ENCODE results near the gene PATJ. TPM values are rescaled to one million over a fixed set of nuclear protein-coding genes. Genes with fewer than 3 reads are reported as not detected.
"Not testable (repeated sequence)": the region's sequence is repeated elsewhere in the genome, so short reads cannot be mapped to it uniquely, and the experiment has no call there.

Gene PATJ
- total RNA-seq, 2 donors from 2014 or later = 47.8 to 64.5 TPM

- DNase-seq (ENCODE audit: low spot score) (no peak), ATAC-seq (ENCODE audit: insufficient number of reproducible peaks, low FRiP score, low read depth) (no peak)
- Histone ChIP-seq H3K4me3 (no peak overlapping the region), H3K27me3 (replicated peaks; ENCODE audit: insufficient read depth) (no peaks in the 10 kb centered on the region), H3K36me3 (no peaks in the 10 kb centered on the region), H3K27ac (no peak overlapping the region), H3K4me1 (ENCODE audit: control insufficient read depth in 1 of 2, low read depth in 2 of 2) (no peaks in the 10 kb centered on the region), H3K9me3 (no peaks in the 10 kb centered on the region)
- no peak for TF ChIP-seq CTCF (IDR thresholded peaks at IDR 0.05)
Measured at GRCh38 chr1:62184336-62184735, 442.1 kb downstream of the PATJ start.

- H3K9me3 ChIP-seq; DNase-seq (ENCODE audit: low spot score); H3K4me3 ChIP-seq; H3K27ac ChIP-seq; H3K36me3 ChIP-seq; H3K27me3 ChIP-seq (replicated peaks; ENCODE audit: insufficient read depth); H3K4me1 ChIP-seq (ENCODE audit: control insufficient read depth in 1 of 2, low read depth in 2 of 2); ATAC-seq (ENCODE audit: insufficient number of reproducible peaks, low FRiP score, low read depth): not testable (repeated sequence)
Measured at GRCh38 chr1:62185233-62185632, 443.0 kb downstream of the PATJ start.

- ATAC-seq (ENCODE audit: insufficient number of reproducible peaks, low FRiP score, low read depth) = no peak
- no peaks in the 10 kb centered on the region for H3K9me3 ChIP-seq
- no peaks in the 10 kb centered on the region for H3K27me3 ChIP-seq (replicated peaks; ENCODE audit: insufficient read depth)
- no peak overlapping the region for H3K4me3 ChIP-seq
- no peak overlapping the region for H3K27ac ChIP-seq
- H3K36me3 ChIP-seq = no peaks in the 10 kb centered on the region
- no peak for TF ChIP-seq CTCF (IDR thresholded peaks at IDR 0.05)
- H3K4me1 ChIP-seq (ENCODE audit: control insufficient read depth in 1 of 2, low read depth in 2 of 2) = no peaks in the 10 kb centered on the region
- no peak for DNase-seq (ENCODE audit: low spot score)
Measured at GRCh38 chr1:62185677-62186076, 443.4 kb downstream of the PATJ start.

- TF ChIP-seq CTCF (IDR thresholded peaks at IDR 0.05) = no peak
- ATAC-seq (ENCODE audit: insufficient number of reproducible peaks, low FRiP score, low read depth) = no peak
- no peak for DNase-seq (ENCODE audit: low spot score)
Measured at GRCh38 chr1:62187548-62187947, 445.3 kb downstream of the PATJ start.

GRCh38 chr1:62188111-62188510 is 445.8 kb downstream of the PATJ start:
- DNase-seq (ENCODE audit: low spot score) (no peak), ATAC-seq (ENCODE audit: insufficient number of reproducible peaks, low FRiP score, low read depth) (no peak)
- Histone ChIP-seq H3K27ac (no peak overlapping the region), H3K4me3 (no peak overlapping the region), H3K9me3 (no peaks in the 10 kb centered on the region), H3K36me3 (no peaks in the 10 kb centered on the region), H3K27me3 (replicated peaks; ENCODE audit: insufficient read depth) (no peaks in the 10 kb centered on the region), H3K4me1 (ENCODE audit: control insufficient read depth in 1 of 2, low read depth in 2 of 2) (no peaks in the 10 kb centered on the region)
- TF ChIP-seq CTCF (IDR thresholded peaks at IDR 0.05) = no peak

More at GRCh38 chr1:62187548-62187947, 445.3 kb downstream of the PATJ start:
- Histone ChIP-seq H3K27me3 (replicated peaks; ENCODE audit: insufficient read depth) (no peaks in the 10 kb centered on the region), H3K36me3 (no peaks in the 10 kb centered on the region), H3K9me3 (no peaks in the 10 kb centered on the region), H3K27ac (no peak overlapping the region), H3K4me3 (no peak overlapping the region), H3K4me1 (ENCODE audit: control insufficient read depth in 1 of 2, low read depth in 2 of 2) (no peaks in the 10 kb centered on the region)

All from thoracic aorta (tissue), 2 donors.